GM23338 (cell line): Measurements from ENCODE around the gene IKBKE. TPM values are rescaled to one million over a fixed set of nuclear protein-coding genes. Genes with fewer than 3 reads are reported as not detected.

Experiments
- ATAC-seq: fragments of 200-7000 bp; cut with Tn5 transposase; 3 replicates; pipeline ENCODE4 v1.9.1; 2020
- DNase-seq: peaks from one replicate; pipeline ENCODE4 v3.0.0-alpha.2; 2015; ENCODE audit warnings: low spot score
- H2AFZ ChIP-seq: fragments of 200-600 bp; sonication (generic); 2 replicates; pipeline ENCODE4 v1.8.0; 2016; ENCODE audit warnings: antibody characterized with exemption, mild to moderate bottlenecking, moderate library complexity
- H3F3A ChIP-seq: fragments of 200-600 bp; sonication (generic); replicated peaks from 2 replicates; pipeline ENCODE4 v1.8.0; 2017; ENCODE audit warnings: antibody characterized with exemption, mixed run types, low read depth
- H3K27ac ChIP-seq: fragments of 200-600 bp; sonication (generic); 2 replicates; pipeline ENCODE4 v1.6.1; 2016; ENCODE audit warnings: low read depth
- H3K27me3 ChIP-seq: fragments of 200-600 bp; sonication (generic); 2 replicates; pipeline ENCODE4 v1.8.0; 2016; ENCODE audit warnings: mild to moderate bottlenecking, mixed run types, moderate library complexity; ENCODE audit not compliant: insufficient read depth
- H3K36me3 ChIP-seq: fragments of 200-600 bp; sonication (generic); 2 replicates; pipeline ENCODE4 v1.8.0; 2016; ENCODE audit warnings: mild to moderate bottlenecking; ENCODE audit not compliant: insufficient read depth
- H3K4me1 ChIP-seq: fragments of 200-600 bp; sonication (generic); 2 replicates; pipeline ENCODE4 v1.8.0; 2016; ENCODE audit warnings: mild to moderate bottlenecking, moderate library complexity; ENCODE audit not compliant: insufficient read depth
- H3K4me2 ChIP-seq: fragments of 200-600 bp; sonication (generic); 2 replicates; pipeline ENCODE4 v1.7.1; 2017; ENCODE audit warnings: mixed run types
- H3K4me3 ChIP-seq: fragments of 200-600 bp; sonication (generic); 2 replicates; pipeline ENCODE4 v1.6.1; 2016; ENCODE audit warnings: mixed run types
- H3K79me2 ChIP-seq: fragments of 200-600 bp; sonication (generic); replicated peaks from 2 replicates; pipeline ENCODE4 v1.8.0; 2017; ENCODE audit warnings: mild to moderate bottlenecking; ENCODE audit not compliant: insufficient read depth
- H3K9me2 ChIP-seq: fragments of 200-600 bp; sonication (generic); 2 replicates; pipeline ENCODE4 v1.8.0; 2017; ENCODE audit not compliant: insufficient read depth
- H4K20me1 ChIP-seq: fragments of 200-600 bp; sonication (generic); replicated peaks from 2 replicates; pipeline ENCODE4 v1.8.0; 2017; ENCODE audit warnings: mild to moderate bottlenecking; ENCODE audit not compliant: insufficient read depth
- H3K27ac Mint-ChIP-seq: 2 replicates; pipeline ENCODE4 v1.8.0; 2020; ENCODE audit warnings: inconsistent platforms, mild to moderate bottlenecking, moderate library complexity, mixed read lengths
- H3K27me3 Mint-ChIP-seq: 3 replicates; pipeline ENCODE4 v1.8.0; 2022; ENCODE audit warnings: low read depth, mild to moderate bottlenecking, moderate library complexity, mixed read lengths, inconsistent platforms; ENCODE audit not compliant: insufficient read depth, poor library complexity
- H3K36me3 Mint-ChIP-seq: 3 replicates; pipeline ENCODE4 v1.8.0; 2021; ENCODE audit warnings: low read depth, mild to moderate bottlenecking, inconsistent platforms, moderate library complexity, mixed read lengths
- H3K4me1 Mint-ChIP-seq: 3 replicates; pipeline ENCODE4 v1.8.0; 2020; ENCODE audit warnings: mild to moderate bottlenecking, inconsistent platforms, mixed read lengths
- H3K4me3 Mint-ChIP-seq: 3 replicates; pipeline ENCODE4 v1.8.0; 2021; ENCODE audit warnings: moderate library complexity, mild to moderate bottlenecking, inconsistent platforms, mixed read lengths
- H3K9me3 Mint-ChIP-seq: 3 replicates; pipeline ENCODE4 v1.8.0; 2020; ENCODE audit warnings: moderate library complexity, mild to moderate bottlenecking, inconsistent platforms, mixed read lengths
- CREB1 ChIP-seq: fragments of 250-450 bp; sonication (Bioruptor Pico); IDR thresholded peaks from 2 replicates; pipeline ENCODE4 v1.5.0; 2020; ENCODE audit warnings: low read depth, mild to moderate bottlenecking, moderate library complexity
- ETS1 ChIP-seq: IDR thresholded peaks from 2 replicates; pipeline ENCODE4 v1.6.1; 2016; ENCODE audit warnings: antibody characterized with exemption
- EZH2phosphoT487 ChIP-seq: fragments of 200-600 bp; sonication (generic); IDR thresholded peaks from one replicate; pipeline ENCODE4 v1.8.1; 2018; ENCODE audit warnings: antibody characterized with exemption; ENCODE audit not compliant: unreplicated experiment
- JUNB ChIP-seq: IDR thresholded peaks from one replicate; pipeline ENCODE4 v1.6.1; 2016; ENCODE audit warnings: antibody characterized with exemption; ENCODE audit not compliant: unreplicated experiment
- NANOG ChIP-seq: IDR thresholded peaks from 2 replicates; pipeline ENCODE4 v1.6.1; 2016; ENCODE audit warnings: antibody characterized with exemption, borderline replicate concordance
- STAT1 ChIP-seq: IDR thresholded peaks from one replicate; pipeline ENCODE4 v1.6.1; 2016; ENCODE audit warnings: antibody characterized with exemption; ENCODE audit not compliant: unreplicated experiment
- ZNF114 ChIP-seq: fragments of 250-450 bp; sonication (Bioruptor Pico); IDR thresholded peaks from 2 replicates; pipeline ENCODE4 v1.5.0; 2020; ENCODE audit warnings: mild to moderate bottlenecking, moderate library complexity
- ZNF331 ChIP-seq: fragments of 250-450 bp; sonication (Bioruptor Pico); IDR thresholded peaks from 2 replicates; pipeline ENCODE4 v1.5.0; 2020; ENCODE audit warnings: low read depth, mild to moderate bottlenecking, moderate library complexity
- polyA plus RNA-seq: library from polyadenylated mRNA; unstranded; fragments of >200 nt; fragmentation: Nextera tagmentation; extraction: Ambion mirVana; gene quantifications from 2 replicates; pipeline ENCODE4 v1.2.1, GENCODE V29; 2016
- total RNA-seq: library from RNA; depleted of rRNA; stranded (reverse); fragments of >200 nt; shearing (Covaris generic); gene quantifications from 2 replicates; pipeline ENCODE4 v1.2.3, GENCODE V29; 2014
- TF ChIP-seq, protein P1 (sequence below): IDR thresholded peaks from one replicate; pipeline ENCODE4 v1.6.1; 2018; ENCODE audit warnings: antibody characterized with exemption; ENCODE audit not compliant: unreplicated experiment
- TF ChIP-seq, protein P2 (sequence below), 2 experiments: fragments of 200-600 bp in 1 of 2; sonication (generic) in 1 of 2; conservative IDR thresholded peaks; 2 replicates each; pipeline versions ENCODE4 v1.5.1 to v1.6.1; 2016 to 2017; ENCODE audit warnings: antibody characterized with exemption in 2 of 2, low read depth in 2 of 2, mild to moderate bottlenecking in 2 of 2, moderate library complexity in 1 of 2

The IKBKE gene
- total and polyA plus RNA-seq, 2 experiments from 2014 or later: 4.8 to 11.1 TPM

DNA sequence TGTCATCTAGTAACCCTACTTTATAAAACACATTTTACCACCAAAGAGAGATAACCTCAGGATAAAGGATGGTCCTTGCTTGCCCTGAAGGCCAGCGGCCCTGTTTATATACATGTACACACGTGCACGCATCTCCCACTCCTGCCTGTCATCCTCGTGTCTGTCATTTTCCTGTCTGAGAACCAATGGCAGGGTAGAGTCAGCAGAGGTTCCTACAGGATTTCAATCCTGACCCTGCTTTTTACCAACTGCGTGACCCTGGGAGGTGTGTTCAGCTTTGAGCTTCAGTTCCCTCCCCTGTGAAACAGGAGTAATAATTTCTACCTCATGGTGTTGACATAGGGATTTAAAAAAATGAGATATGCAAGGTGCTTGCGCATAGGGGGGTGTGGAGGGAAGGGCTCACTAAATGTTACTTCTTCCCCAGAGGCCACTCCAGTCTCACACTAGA, 24.8 kb downstream of the IKBKE start:
- no peak overlapping the region for H3K4me3 Mint-ChIP-seq
- Histone ChIP-seq H4K20me1 (no peaks in the 10 kb centered on the region), H3K27me3 (no peaks in the 10 kb centered on the region), H3K36me3 (no peaks in the 10 kb centered on the region), H3K79me2 (no peaks in the 10 kb centered on the region), H3K4me1 (peaks cover 6% of the 10 kb centered on the region; the same call in 1 of the 2 replicates), H3K9me2 (no peaks in the 10 kb centered on the region), H3K4me2 (no peak overlapping the region), H3K4me3 (no peak overlapping the region), H3F3A (no peaks in the 10 kb centered on the region), H2AFZ (no peak overlapping the region), H3K27ac (no peak overlapping the region)
- DNase-seq (no peak), ATAC-seq (no peak)
- H3K27me3 Mint-ChIP-seq: peaks cover 17% of the 10 kb centered on the region
- H3K9me3 Mint-ChIP-seq: no peaks in the 10 kb centered on the region
- no peak overlapping the region for H3K27ac Mint-ChIP-seq
- peaks cover 24% of the 10 kb centered on the region for H3K36me3 Mint-ChIP-seq
- TF ChIP-seq STAT1 (no peak), JUNB (no peak), ZNF114 (CRISPR knock-in tag) (no peak)
- peaks cover 11% of the 10 kb centered on the region for H3K4me1 Mint-ChIP-seq

DNA sequence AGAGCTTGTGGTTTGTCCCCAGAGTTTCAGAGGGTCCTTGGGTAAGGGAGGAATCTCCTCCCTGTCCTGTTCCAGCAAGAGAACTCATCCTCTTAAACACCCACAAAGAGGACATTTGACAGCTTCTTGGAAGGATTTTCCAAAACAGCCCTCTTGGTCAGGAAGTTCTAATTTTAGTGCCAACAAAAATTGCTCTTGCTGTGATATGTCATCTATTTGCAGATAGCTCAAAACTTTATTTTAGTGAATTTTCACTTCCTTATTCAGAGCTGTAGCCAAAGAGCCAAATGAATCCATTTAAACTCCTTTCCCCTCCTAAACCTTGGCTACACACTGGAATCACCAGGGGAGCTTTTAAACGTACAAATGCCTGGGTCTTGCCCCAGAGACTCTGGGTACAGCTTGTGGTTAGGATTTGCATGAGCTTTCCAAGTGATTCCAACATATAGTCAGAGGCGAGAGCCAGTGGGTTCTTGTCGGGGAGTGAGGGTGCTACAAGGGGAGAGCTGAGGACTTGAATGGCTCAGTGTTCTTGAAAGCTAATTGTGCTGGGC, 25.3 kb downstream of the IKBKE start:
- ATAC-seq (no peak), DNase-seq (no peak)
- H3K27ac Mint-ChIP-seq: no peak overlapping the region
- H4K20me1 ChIP-seq: no peaks in the 10 kb centered on the region
- no peaks in the 10 kb centered on the region for H3K36me3 ChIP-seq
- no peak overlapping the region for H3K27ac ChIP-seq
- no peaks in the 10 kb centered on the region for H3F3A ChIP-seq
- peaks cover 6% of the 10 kb centered on the region; the same call in 1 of the 2 replicates for H3K4me1 ChIP-seq
- H3K4me2 ChIP-seq: no peak overlapping the region
- peaks cover 10% of the 10 kb centered on the region for H3K4me1 Mint-ChIP-seq
- peaks cover 24% of the 10 kb centered on the region for H3K36me3 Mint-ChIP-seq
- H3K27me3 ChIP-seq: no peaks in the 10 kb centered on the region
- no peak overlapping the region for H2AFZ ChIP-seq
- H3K9me3 Mint-ChIP-seq: no peaks in the 10 kb centered on the region
- no peaks in the 10 kb centered on the region for H3K79me2 ChIP-seq
- no peak overlapping the region for H3K4me3 Mint-ChIP-seq
- H3K9me2 ChIP-seq: no peaks in the 10 kb centered on the region
- H3K27me3 Mint-ChIP-seq: peaks cover 18% of the 10 kb centered on the region
- no peak overlapping the region for H3K4me3 ChIP-seq
- no peak for TF ChIP-seq ZNF331
- TF ChIP-seq ETS1: no peak
- no peak for TF ChIP-seq CREB1 (CRISPR knock-in tag)
- TF ChIP-seq JUNB: no peak
- no peak for TF ChIP-seq EZH2phosphoT487
- no peak for TF ChIP-seq ZNF114 (CRISPR knock-in tag)
- TF ChIP-seq NANOG: no peak
- TF ChIP-seq, protein P1, sequence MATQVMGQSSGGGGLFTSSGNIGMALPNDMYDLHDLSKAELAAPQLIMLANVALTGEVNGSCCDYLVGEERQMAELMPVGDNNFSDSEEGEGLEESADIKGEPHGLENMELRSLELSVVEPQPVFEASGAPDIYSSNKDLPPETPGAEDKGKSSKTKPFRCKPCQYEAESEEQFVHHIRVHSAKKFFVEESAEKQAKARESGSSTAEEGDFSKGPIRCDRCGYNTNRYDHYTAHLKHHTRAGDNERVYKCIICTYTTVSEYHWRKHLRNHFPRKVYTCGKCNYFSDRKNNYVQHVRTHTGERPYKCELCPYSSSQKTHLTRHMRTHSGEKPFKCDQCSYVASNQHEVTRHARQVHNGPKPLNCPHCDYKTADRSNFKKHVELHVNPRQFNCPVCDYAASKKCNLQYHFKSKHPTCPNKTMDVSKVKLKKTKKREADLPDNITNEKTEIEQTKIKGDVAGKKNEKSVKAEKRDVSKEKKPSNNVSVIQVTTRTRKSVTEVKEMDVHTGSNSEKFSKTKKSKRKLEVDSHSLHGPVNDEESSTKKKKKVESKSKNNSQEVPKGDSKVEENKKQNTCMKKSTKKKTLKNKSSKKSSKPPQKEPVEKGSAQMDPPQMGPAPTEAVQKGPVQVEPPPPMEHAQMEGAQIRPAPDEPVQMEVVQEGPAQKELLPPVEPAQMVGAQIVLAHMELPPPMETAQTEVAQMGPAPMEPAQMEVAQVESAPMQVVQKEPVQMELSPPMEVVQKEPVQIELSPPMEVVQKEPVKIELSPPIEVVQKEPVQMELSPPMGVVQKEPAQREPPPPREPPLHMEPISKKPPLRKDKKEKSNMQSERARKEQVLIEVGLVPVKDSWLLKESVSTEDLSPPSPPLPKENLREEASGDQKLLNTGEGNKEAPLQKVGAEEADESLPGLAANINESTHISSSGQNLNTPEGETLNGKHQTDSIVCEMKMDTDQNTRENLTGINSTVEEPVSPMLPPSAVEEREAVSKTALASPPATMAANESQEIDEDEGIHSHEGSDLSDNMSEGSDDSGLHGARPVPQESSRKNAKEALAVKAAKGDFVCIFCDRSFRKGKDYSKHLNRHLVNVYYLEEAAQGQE: no peak
- TF ChIP-seq, protein P2, sequence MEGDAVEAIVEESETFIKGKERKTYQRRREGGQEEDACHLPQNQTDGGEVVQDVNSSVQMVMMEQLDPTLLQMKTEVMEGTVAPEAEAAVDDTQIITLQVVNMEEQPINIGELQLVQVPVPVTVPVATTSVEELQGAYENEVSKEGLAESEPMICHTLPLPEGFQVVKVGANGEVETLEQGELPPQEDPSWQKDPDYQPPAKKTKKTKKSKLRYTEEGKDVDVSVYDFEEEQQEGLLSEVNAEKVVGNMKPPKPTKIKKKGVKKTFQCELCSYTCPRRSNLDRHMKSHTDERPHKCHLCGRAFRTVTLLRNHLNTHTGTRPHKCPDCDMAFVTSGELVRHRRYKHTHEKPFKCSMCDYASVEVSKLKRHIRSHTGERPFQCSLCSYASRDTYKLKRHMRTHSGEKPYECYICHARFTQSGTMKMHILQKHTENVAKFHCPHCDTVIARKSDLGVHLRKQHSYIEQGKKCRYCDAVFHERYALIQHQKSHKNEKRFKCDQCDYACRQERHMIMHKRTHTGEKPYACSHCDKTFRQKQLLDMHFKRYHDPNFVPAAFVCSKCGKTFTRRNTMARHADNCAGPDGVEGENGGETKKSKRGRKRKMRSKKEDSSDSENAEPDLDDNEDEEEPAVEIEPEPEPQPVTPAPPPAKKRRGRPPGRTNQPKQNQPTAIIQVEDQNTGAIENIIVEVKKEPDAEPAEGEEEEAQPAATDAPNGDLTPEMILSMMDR (conservative IDR thresholded peaks at IDR 0.05; ENCODE audit: low read depth in 2 of 2): no peak
